22Rv1 (cell line): ENCODE measurements around the gene NRXN3.

Experiments
- CTCF ChIP-seq: fragments of 450-650 bp; IDR thresholded peaks from 2 replicates; pipeline ENCODE4 v1.5.1; 2017; ENCODE audit warnings: mild to moderate bottlenecking
- ZFX ChIP-seq: fragments of 450-650 bp; IDR thresholded peaks from 2 replicates; pipeline ENCODE4 v1.6.1; 2017; ENCODE audit warnings: antibody characterized with exemption, borderline replicate concordance

GRCh38 chr14:79438696-79439342 is 1268.6 kb downstream of the NRXN3 start:
- TF ChIP-seq CTCF (no peak), ZFX (no peak)
